SK-N-SH (cell line): Measurements from ENCODE around the gene CDCP1. TPM values are rescaled to one million over a fixed set of nuclear protein-coding genes. Genes with fewer than 3 reads are reported as not detected.

Experiments used
- CTCF ChIA-PET: fragments of 300-600, 350-600 bp; formaldehyde crosslinking; extraction: SDS; loops from one replicate; lab custom pipeline; 2021; lab: Yijun Ruan, JAX
- POLR2A ChIA-PET: fragments of 350-600 bp; sonication (Branson Sonifier 250); formaldehyde crosslinking; extraction: SDS; loops from one replicate; lab custom pipeline; 2020; ENCODE audit warnings: antibody characterized with exemption, inconsistent platforms; lab: Yijun Ruan, JAX
- DNase-seq: peaks from one replicate; pipeline ENCODE4 v3.0.0; 2012
- H2AFZ ChIP-seq: fragments of 200-600 bp; sonication (generic); 2 replicates; pipeline ENCODE4 v1.8.1; 2016; ENCODE audit warnings: antibody characterized with exemption, mild to moderate bottlenecking, low read depth
- H3F3A ChIP-seq: fragments of 200-600 bp; sonication (generic); replicated peaks from 2 replicates; pipeline ENCODE3; 2016; ENCODE audit warnings: antibody characterized with exemption, mild to moderate bottlenecking; ENCODE audit not compliant: insufficient read depth
- H3K27ac ChIP-seq, 2 experiments: fragments of 200-500 bp in 1 of 2; fragments of 200-600 bp in 1 of 2; sonication (Bioruptor generic) in 1 of 2; sonication (generic), shearing (Covaris generic) in 1 of 2; 2 replicates each; pipeline versions ENCODE4 v1.5.1 to v1.6.1; 2014 to 2016; ENCODE audit warnings: low read depth in 2 of 2, inconsistent platforms in 1 of 2, low read length in 1 of 2, mild to moderate bottlenecking in 1 of 2, mixed read lengths in 1 of 2
- H3K27me3 ChIP-seq: fragments of 200-600 bp; sonication (generic), shearing (Covaris generic); 2 replicates; pipeline ENCODE4 v1.6.1; 2016; ENCODE audit warnings: mixed run types; ENCODE audit not compliant: insufficient read depth
- H3K36me3 ChIP-seq, 2 experiments: fragments of 200-500 bp in 1 of 2; fragments of 200-600 bp in 1 of 2; sonication (Bioruptor generic) in 1 of 2; sonication (generic) in 1 of 2; replicated peaks in 1 of 2; 2 replicates each; pipeline versions ENCODE3 to v1.5.1; 2014 to 2016; ENCODE audit warnings: low read length in 1 of 2, mild to moderate bottlenecking in 1 of 2; ENCODE audit not compliant: insufficient read depth in 2 of 2, control insufficient read depth in 1 of 2
- H3K4me1 ChIP-seq, 2 experiments: fragments of 200-500 bp in 1 of 2; fragments of 200-600 bp in 1 of 2; sonication (Bioruptor generic) in 1 of 2; sonication (generic), shearing (Covaris generic) in 1 of 2; 2 replicates each; pipeline versions ENCODE4 v1.5.1 to v1.6.1; 2014 to 2016; ENCODE audit warnings: low read depth in 1 of 2, low read length in 1 of 2, mixed run types in 1 of 2; ENCODE audit not compliant: insufficient read depth in 2 of 2, control insufficient read depth in 1 of 2
- H3K4me2 ChIP-seq: fragments of 200-600 bp; sonication (generic), shearing (Covaris generic); 2 replicates; pipeline ENCODE4 v1.6.1; 2017; ENCODE audit warnings: mixed run types
- H3K4me3 ChIP-seq, 2 experiments: fragments of 200-500 bp in 1 of 2; fragments of 200-600 bp in 1 of 2; sonication (Bioruptor generic) in 1 of 2; sonication (generic), shearing (Covaris generic) in 1 of 2; 2 replicates each; pipeline versions ENCODE4 v1.5.1 to v1.8.1; 2014 to 2016; ENCODE audit warnings: low read depth in 2 of 2, inconsistent platforms in 1 of 2, low read length in 1 of 2, mild to moderate bottlenecking in 1 of 2, mixed read lengths in 1 of 2, moderate library complexity in 1 of 2
- H3K79me2 ChIP-seq: fragments of 200-600 bp; sonication (generic); 2 replicates; pipeline ENCODE4 v1.8.1; 2017; ENCODE audit warnings: mild to moderate bottlenecking; ENCODE audit not compliant: insufficient read depth
- H3K9ac ChIP-seq: fragments of 200-600 bp; sonication (generic); 2 replicates; pipeline ENCODE4 v1.6.1; 2017; ENCODE audit warnings: mixed run types
- H3K9me2 ChIP-seq: fragments of 200-600 bp; sonication (generic); 2 replicates; pipeline ENCODE4 v1.6.1; 2017; ENCODE audit warnings: mixed run types
- H3K9me3 ChIP-seq: fragments of 200-600 bp; sonication (generic); 2 replicates; pipeline ENCODE4 v1.6.1; 2017; ENCODE audit warnings: mixed run types, mild to moderate bottlenecking, moderate library complexity
- H4K20me1 ChIP-seq: fragments of 200-600 bp; sonication (generic); 2 replicates; pipeline ENCODE4 v1.6.1; 2017; ENCODE audit warnings: mild to moderate bottlenecking, mixed run types; ENCODE audit not compliant: insufficient read depth
- CHD2 ChIP-seq: fragments of 150-350 bp; IDR thresholded peaks from 2 replicates; pipeline ENCODE4 v1.6.1; 2018; ENCODE audit warnings: low read length; ENCODE audit not compliant: partially characterized antibody
- EZH2phosphoT487 ChIP-seq: fragments of 200-600 bp; sonication (generic); IDR thresholded peaks from 2 replicates; pipeline ENCODE4 v1.6.1; 2017; ENCODE audit warnings: low read depth, mixed run types, mild to moderate bottlenecking, antibody characterized with exemption, moderate library complexity, borderline replicate concordance
- FOXM1 ChIP-seq: IDR thresholded peaks from 2 replicates; pipeline ENCODE4 v1.4.0; 2012; ENCODE audit warnings: low read depth, mild to moderate bottlenecking
- MEF2A ChIP-seq: IDR thresholded peaks from 2 replicates; pipeline ENCODE4 v1.4.0; 2012; ENCODE audit warnings: low read depth, borderline replicate concordance
- MXI1 ChIP-seq: IDR thresholded peaks from 2 replicates; pipeline ENCODE4 v1.6.1; 2012; ENCODE audit warnings: mild to moderate bottlenecking, low read depth, low read length, improper control_type of control experiment
- RAD21 ChIP-seq: IDR thresholded peaks from 2 replicates; pipeline ENCODE4 v1.6.1; 2012; ENCODE audit warnings: mild to moderate bottlenecking, low read length
- REST ChIP-seq: IDR thresholded peaks from 2 replicates; pipeline ENCODE4 v1.6.1; 2012; ENCODE audit warnings: mild to moderate bottlenecking, low read depth, low read length, moderate library complexity
- RFX5 ChIP-seq: IDR thresholded peaks from 2 replicates; pipeline ENCODE4 v1.6.1; 2012; ENCODE audit warnings: mild to moderate bottlenecking, improper control_type of control experiment, low read length
- SIN3A ChIP-seq: IDR thresholded peaks from 2 replicates; pipeline ENCODE4 v1.6.1; 2012; ENCODE audit warnings: low read depth, mild to moderate bottlenecking, low read length, moderate library complexity, borderline replicate concordance
- SMC3 ChIP-seq: IDR thresholded peaks from 2 replicates; pipeline ENCODE4 v1.6.1; 2012; ENCODE audit warnings: low read depth, low read length, improper control_type of control experiment
- TAF1 ChIP-seq: IDR thresholded peaks from 2 replicates; pipeline ENCODE4 v1.6.1; 2012; ENCODE audit warnings: low read depth, mild to moderate bottlenecking, low read length, moderate library complexity, borderline replicate concordance
- TEAD4 ChIP-seq: IDR thresholded peaks from 2 replicates; pipeline ENCODE4 v1.4.0; 2012; ENCODE audit warnings: mild to moderate bottlenecking, borderline replicate concordance; ENCODE audit not compliant: insufficient read depth
- USF2 ChIP-seq: fragments of 150-350 bp; IDR thresholded peaks from 2 replicates; pipeline ENCODE4 v1.6.1; 2017; ENCODE audit warnings: antibody characterized with exemption, low read length, low read depth, borderline replicate concordance
- YY1 ChIP-seq: IDR thresholded peaks from 2 replicates; pipeline ENCODE4 v1.4.0; 2012; ENCODE audit warnings: low read depth, mild to moderate bottlenecking
- WGBS: methylation state at CpG from one replicate; pipeline ENCODE4 v1.1.6; 2017; ENCODE audit warnings: low lambda C conversion rate; 5-methylcytosine and 5-hydroxymethylcytosine counted together
- polyA plus RNA-seq, 3 experiments: library from polyadenylated mRNA; depleted of rRNA; stranded (reverse); fragments of >200 nt; gene quantifications; 2 replicates each; pipeline ENCODE4 v1.2.3, GENCODE V29; 2012

CDCP1 gene
- polyA plus RNA-seq, 1 of the 3 experiments (the other 2 are of a cell fraction) = 3.6 TPM

GRCh38 chr3:45079715-45080114 lies 66.5 kb downstream of the CDCP1 start:
- H3K27me3 ChIP-seq = no peaks in the 10 kb centered on the region
- no peak overlapping the region for H3K4me2 ChIP-seq
- POLR2A ChIA-PET = no interaction called here
- H2AFZ ChIP-seq = no peak overlapping the region
- no peaks in the 10 kb centered on the region for H3K36me3 ChIP-seq
- 83% methylated on average over 1 of the region's 1 CpG for WGBS
- DNase-seq = no peak
- TF ChIP-seq YY1 = no peak
- TF ChIP-seq RAD21 = no peak
- TF ChIP-seq USF2 = no peak
- no peak for TF ChIP-seq REST
- TF ChIP-seq SMC3 = no peak
- TF ChIP-seq TAF1 = no peak
- TF ChIP-seq FOXM1 = no peak
- TF ChIP-seq MXI1 = no peak
- no peak for TF ChIP-seq RFX5
- no peak for TF ChIP-seq TEAD4
- no peak for TF ChIP-seq SIN3A
- TF ChIP-seq CHD2 = no peak
- no peak for TF ChIP-seq EZH2phosphoT487
- TF ChIP-seq MEF2A = no peak
- no peaks in the 10 kb centered on the region for H3K79me2 ChIP-seq
- H3K9me2 ChIP-seq = no peaks in the 10 kb centered on the region
- H3K27ac ChIP-seq = no peak overlapping the region
- no peak overlapping the region for H3K4me3 ChIP-seq
- H3K4me1 ChIP-seq = peaks cover 0 to 11% of the 10 kb centered on the region in 2 experiments; a peak in 2 of 4 replicates
- peaks cover under 1% of the 10 kb centered on the region for H3F3A ChIP-seq
- no peaks in the 10 kb centered on the region for H4K20me1 ChIP-seq
- H3K9ac ChIP-seq = no peak overlapping the region
- CTCF ChIA-PET = interaction anchor here (1.2 kb wide), 2 partner anchors 42 to 131 kb away, joined by 3 read pairs; no protein-coding TSS in a partner anchor
- no peaks in the 10 kb centered on the region for H3K9me3 ChIP-seq
